ENCODE measurements around the gene OR6Q1. TPM values are rescaled to one million over a fixed set of nuclear protein-coding genes. Genes with fewer than 3 reads are reported as not detected.

Gene OR6Q1
- total RNA-seq, 1 donor from 2014 or later, result not detected

GRCh38 chr11:58058276-58059006 is 27.7 kb downstream of the OR6Q1 start:
- DNase-seq, result peak; percentile 22

GRCh38 chr11:58059007-58059350 is 28.2 kb downstream of the OR6Q1 start:
- peak; percentile 43 for DNase-seq

GRCh38 chr11:58060535-58060934 is 29.8 kb downstream of the OR6Q1 start:
- DNase-seq, result no peak

- DNase-seq, result no peak
Measured at GRCh38 chr11:58060939-58061672, 30.4 kb downstream of the OR6Q1 start.

GRCh38 chr11:58061813-58062212 is 31.1 kb downstream of the OR6Q1 start:
- no peak for DNase-seq

- DNase-seq, result no peak
Measured at GRCh38 chr11:58067685-58068084, 36.9 kb downstream of the OR6Q1 start.

GRCh38 chr11:58068655-58069054 is 37.9 kb downstream of the OR6Q1 start:
- DNase-seq, result no peak

- no peak for DNase-seq
Measured at GRCh38 chr11:58070585-58070984, 39.8 kb downstream of the OR6Q1 start.

- DNase-seq, result no peak
Measured at GRCh38 chr11:58075781-58076180, 45.0 kb downstream of the OR6Q1 start.

Small RNA genes within 50 kb of the gene (small RNA-seq; reads per million reads assigned to genes)
- not detected for gene RNU6-899P (ENCODE audit: low replicate concordance)

Other genes with a start within 250 kb of the OR6Q1 start
- gene OR9Q1, start 7.1 kb upstream of the OR6Q1 start, total RNA-seq, result not detected
- gene OR9I1, start 94.6 kb downstream of the OR6Q1 start, total RNA-seq, result not detected
- gene OR9Q2, start 158.1 kb downstream of the OR6Q1 start, total RNA-seq, result not detected
- gene OR1S2, start 173.2 kb downstream of the OR6Q1 start, total RNA-seq, result not detected
- not detected for gene OR1S1, start 181.8 kb downstream of the OR6Q1 start, total RNA-seq
- gene OR10Q1, start 198.0 kb downstream of the OR6Q1 start, total RNA-seq, result not detected
- 0.51 TPM for gene OR10W1, start 237.3 kb downstream of the OR6Q1 start, total RNA-seq

Measured in tongue (tissue), 3 donors.